HCT116 (cell line): ENCODE results near the gene SLC34A3. TPM values are rescaled to one million over a fixed set of nuclear protein-coding genes. Genes with fewer than 3 reads are reported as not detected.
A peak's percentile ranks its signal among the peaks of the same experiment; 100 is the strongest.

Experiments
- ATAC-seq: fragments of 200-7000 bp; cut with Tn5 transposase; 2 replicates; pipeline ENCODE4 v1.9.1; 2020; ENCODE audit warnings: mild to moderate bottlenecking, moderate library complexity
- BruUV-seq: library from RNA; stranded (reverse); fragments of 400-500 nt; replicated peaks from 2 replicates; lab custom pipeline; 2021; lab: Mats Ljungman, UMichigan
- CTCF ChIA-PET: fragments of 300-600 bp; sonication (Branson Sonifier 250); formaldehyde crosslinking; loops from one replicate; lab custom pipeline; 2021; ENCODE audit warnings: antibody characterized with exemption; lab: Charles Lee
- POLR2A ChIA-PET: fragments of 300-600, 350-600 bp; sonication (Branson Sonifier 250); formaldehyde crosslinking; loops from one replicate; lab custom pipeline; 2021; ENCODE audit warnings: antibody characterized with exemption; lab: Charles Lee
- RAD21 ChIA-PET, 2 experiments: fragments of 300-600 bp; sonication (Branson Sonifier 250); formaldehyde crosslinking; loops; one replicate each; lab custom pipeline; 2023; ENCODE audit warnings: low total read pairs in 2 of 2; ENCODE audit not compliant: uncharacterized antibody in 2 of 2, unreplicated experiment in 2 of 2, low non-redundant PET in 1 of 2; lab: Charles Lee
- DNase-seq: peaks from one replicate; pipeline ENCODE4 v3.0.0-alpha.2; 2010; ENCODE audit warnings: low read depth, low spot score
- H2AFZ ChIP-seq: fragments of 200-600 bp; shearing (Covaris generic), sonication (generic); 2 replicates; pipeline ENCODE4 v1.6.1; 2017; ENCODE audit warnings: low read depth, mixed run types, mixed read lengths, antibody characterized with exemption, low read length; ENCODE audit not compliant: poor library complexity, severe bottlenecking
- H3K27ac ChIP-seq: 2 replicates; pipeline ENCODE4 v1.5.1; 2012; ENCODE audit warnings: low read depth, low read length
- H3K27me3 ChIP-seq: fragments of 200-600 bp; sonication (generic); 2 replicates; pipeline ENCODE4 v1.6.1; 2016; ENCODE audit warnings: mixed run types, low read length, mixed read lengths; ENCODE audit not compliant: insufficient read depth
- H3K36me3 ChIP-seq, 2 experiments: fragments of 200-500 bp in 1 of 2; fragments of 200-600 bp in 1 of 2; sonication (Bioruptor generic) in 1 of 2; sonication (generic) in 1 of 2; 2 replicates each; pipeline versions ENCODE4 v1.5.1 to v1.6.1; 2014 to 2016; ENCODE audit warnings: low read length in 2 of 2, inconsistent platforms in 1 of 2, mixed read lengths in 1 of 2, mixed run types in 1 of 2; ENCODE audit not compliant: insufficient read depth in 2 of 2, control insufficient read depth in 1 of 2
- H3K4me1 ChIP-seq, 2 experiments: fragments of 200-600 bp in 1 of 2; sonication (generic) in 1 of 2; 2 replicates each; pipeline versions ENCODE4 v1.5.1 to v1.6.1; 2012 to 2017; ENCODE audit warnings: low read length in 2 of 2, inconsistent platforms in 1 of 2, mild to moderate bottlenecking in 1 of 2, mixed read lengths in 1 of 2, mixed run types in 1 of 2, moderate library complexity in 1 of 2; ENCODE audit not compliant: insufficient read depth in 2 of 2, control insufficient read depth in 1 of 2
- H3K4me2 ChIP-seq: fragments of 200-600 bp; sonication (generic); 2 replicates; pipeline ENCODE4 v1.6.1; 2017; ENCODE audit warnings: mixed run types, low read length, mixed read lengths
- H3K4me3 ChIP-seq, 2 experiments: fragments of 200-600 bp in 1 of 2; sonication (generic) in 1 of 2; replicated peaks in 1 of 2; 2 replicates each; pipeline ENCODE4 v1.5.1; 2011 to 2016; ENCODE audit warnings: low read length in 2 of 2, control low read depth in 1 of 2, low read depth in 1 of 2, mild to moderate bottlenecking in 1 of 2, mixed read lengths in 1 of 2, mixed run types in 1 of 2
- H3K79me2 ChIP-seq: fragments of 200-600 bp; sonication (generic); 2 replicates; pipeline ENCODE4 v1.6.1; 2017; ENCODE audit warnings: mild to moderate bottlenecking, mixed run types, low read length, moderate library complexity, mixed read lengths; ENCODE audit not compliant: insufficient read depth
- H3K9ac ChIP-seq: fragments of 200-600 bp; sonication (generic); 2 replicates; pipeline ENCODE4 v1.6.1; 2016; ENCODE audit warnings: low read length, mixed read lengths
- H3K9me2 ChIP-seq: fragments of 200-600 bp; sonication (generic), shearing (Covaris generic); 2 replicates; pipeline ENCODE4 v1.6.1; 2017; ENCODE audit warnings: mixed run types, mild to moderate bottlenecking, moderate library complexity; ENCODE audit not compliant: insufficient read depth
- H3K9me3 ChIP-seq, 2 experiments: fragments of 200-500 bp in 1 of 2; fragments of 200-600 bp in 1 of 2; sonication (Bioruptor generic) in 1 of 2; sonication (generic) in 1 of 2; 2 replicates each; pipeline ENCODE4 v1.6.1; 2014 to 2017; ENCODE audit warnings: low read length in 2 of 2, mixed read lengths in 2 of 2, inconsistent platforms in 1 of 2, low read depth in 1 of 2, mild to moderate bottlenecking in 1 of 2, mixed run types in 1 of 2, moderate library complexity in 1 of 2; ENCODE audit not compliant: control insufficient read depth in 1 of 2, insufficient read depth in 1 of 2
- H4K20me1 ChIP-seq: fragments of 200-600 bp; sonication (generic), shearing (Covaris generic); 2 replicates; pipeline ENCODE4 v1.6.1; 2017; ENCODE audit warnings: mixed run types, mild to moderate bottlenecking, moderate library complexity; ENCODE audit not compliant: insufficient read depth
- POLR2A ChIP-seq: IDR thresholded peaks from 2 replicates; pipeline ENCODE4 v1.7.0; 2011; ENCODE audit warnings: borderline replicate concordance; ENCODE audit not compliant: insufficient read depth, insufficient read length; ENCODE audit errors: extremely low read depth
- intact Hi-C: fragments of 100-400 bp; cut with micrococcal nuclease; formaldehyde crosslinking; loops from 2 replicates; pipeline ENCODE4 v1.10.0; 2022
- total RNA-seq: library from RNA; stranded (reverse); gene quantifications from one replicate; pipeline ENCODE4 v1.2.1, GENCODE V29; 2021; ENCODE audit not compliant: unreplicated experiment
- TF ChIP-seq, protein P1 (sequence below), 3 experiments: fragments of 200-600 bp in 1 of 3; sonication (generic) in 1 of 3; IDR thresholded peaks in 2 of 3; conservative IDR thresholded peaks in 1 of 3; 2 replicates each; pipeline ENCODE4 v1.5.1; 2012 to 2017; ENCODE audit warnings: low read depth in 2 of 3, low read length in 2 of 3, antibody characterized with exemption in 1 of 3, borderline replicate concordance in 1 of 3, control low read depth in 1 of 3, mild to moderate bottlenecking in 1 of 3, mixed read lengths in 1 of 3, mixed run types in 1 of 3, moderate library complexity in 1 of 3; ENCODE audit not compliant: insufficient read depth in 1 of 3

The SLC34A3 gene
- total RNA-seq, 1 experiment from 2014 or later, result 0.15 TPM

DNA sequence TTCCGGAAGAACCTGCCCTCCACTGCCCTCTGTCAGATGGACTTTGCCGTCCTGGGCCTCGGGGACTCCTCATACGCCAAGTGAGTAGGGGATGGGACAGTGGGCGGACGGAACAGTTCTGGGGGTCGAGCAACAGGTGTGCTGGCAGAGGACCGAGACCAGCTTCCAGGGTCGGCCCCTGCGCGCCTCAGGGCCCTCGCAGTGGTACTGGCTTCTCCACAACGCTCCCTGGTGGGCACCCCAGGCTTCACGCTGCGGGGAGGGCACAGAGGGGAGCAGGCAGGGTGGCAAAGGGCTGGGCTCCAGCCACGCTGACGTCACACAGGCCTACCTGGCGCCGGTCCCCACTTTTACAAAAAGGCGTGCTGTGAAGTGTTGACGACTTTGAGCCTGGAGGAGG lies 18.2 kb upstream of the SLC34A3 start:
- intact Hi-C loops, result no loop called here
- CTCF ChIA-PET, result no interaction called here
- BruUV-seq, result no TSS peak

More for the DNA sequence above, 18.2 kb upstream of the SLC34A3 start:
- ChIA-PET POLR2A (interaction anchor here (1.4 kb wide), 1 partner anchor 49 kb away, joined by 3 read pairs; no protein-coding TSS in a partner anchor), RAD21 (no interaction called here)
- no peak for TF ChIP-seq POLR2A
- TF ChIP-seq, protein P1, sequence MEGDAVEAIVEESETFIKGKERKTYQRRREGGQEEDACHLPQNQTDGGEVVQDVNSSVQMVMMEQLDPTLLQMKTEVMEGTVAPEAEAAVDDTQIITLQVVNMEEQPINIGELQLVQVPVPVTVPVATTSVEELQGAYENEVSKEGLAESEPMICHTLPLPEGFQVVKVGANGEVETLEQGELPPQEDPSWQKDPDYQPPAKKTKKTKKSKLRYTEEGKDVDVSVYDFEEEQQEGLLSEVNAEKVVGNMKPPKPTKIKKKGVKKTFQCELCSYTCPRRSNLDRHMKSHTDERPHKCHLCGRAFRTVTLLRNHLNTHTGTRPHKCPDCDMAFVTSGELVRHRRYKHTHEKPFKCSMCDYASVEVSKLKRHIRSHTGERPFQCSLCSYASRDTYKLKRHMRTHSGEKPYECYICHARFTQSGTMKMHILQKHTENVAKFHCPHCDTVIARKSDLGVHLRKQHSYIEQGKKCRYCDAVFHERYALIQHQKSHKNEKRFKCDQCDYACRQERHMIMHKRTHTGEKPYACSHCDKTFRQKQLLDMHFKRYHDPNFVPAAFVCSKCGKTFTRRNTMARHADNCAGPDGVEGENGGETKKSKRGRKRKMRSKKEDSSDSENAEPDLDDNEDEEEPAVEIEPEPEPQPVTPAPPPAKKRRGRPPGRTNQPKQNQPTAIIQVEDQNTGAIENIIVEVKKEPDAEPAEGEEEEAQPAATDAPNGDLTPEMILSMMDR (IDR thresholded peaks at IDR 0.05 in 2 of 3, conservative IDR thresholded peaks at IDR 0.05 in 1 of 3; ENCODE audit: borderline replicate concordance in 1 of 3, insufficient read depth in 1 of 3, low read depth in 2 of 3, low read length in 2 of 3), result peak in 2 of 3 experiments; percentile 22 to 28; a peak in 2 of 6 replicates
- Histone ChIP-seq H3K27ac (no peak overlapping the region), H4K20me1 (no peaks in the 10 kb centered on the region), H3K4me3 (no peak overlapping the region), H3K9ac (no peak overlapping the region), H3K79me2 (peaks cover 1% of the 10 kb centered on the region; the same call in 1 of the 2 replicates), H3K9me3 (no peaks in the 10 kb centered on the region), H3K27me3 (no peaks in the 10 kb centered on the region), H3K36me3 (peaks cover 0 to 7% of the 10 kb centered on the region in 2 experiments; a peak in 1 of 4 replicates), H3K9me2 (no peaks in the 10 kb centered on the region), H3K4me2 (no peak overlapping the region), H2AFZ (no peak overlapping the region), H3K4me1 (peaks cover 10 to 23% of the 10 kb centered on the region in 2 experiments)
- ATAC-seq (no peak), DNase-seq (no peak)
